H1 (cell line): Measurements from ENCODE around the gene IL1RAP. TPM values are rescaled to one million over a fixed set of nuclear protein-coding genes. Genes with fewer than 3 reads are reported as not detected.

Experiments used
- ATF2 ChIP-seq: IDR thresholded peaks from 2 replicates; pipeline ENCODE4 v1.6.1; 2012; ENCODE audit warnings: low read length, inconsistent platforms
- HDAC2 ChIP-seq, 2 experiments: fragments of 300-600 bp in 1 of 2; sonication (generic) in 1 of 2; IDR thresholded peaks; 2 replicates each; pipeline ENCODE4 v1.6.1; 2011 to 2012; ENCODE audit warnings: low read depth in 2 of 2, low read length in 2 of 2, mild to moderate bottlenecking in 2 of 2, moderate library complexity in 2 of 2, borderline replicate concordance in 1 of 2, inconsistent platforms in 1 of 2
- RBBP5 ChIP-seq: IDR thresholded peaks from 2 replicates; pipeline ENCODE4 v1.7.1; 2012; ENCODE audit warnings: low read depth, mild to moderate bottlenecking, inconsistent platforms, low read length, moderate library complexity, borderline replicate concordance
- SIRT6 ChIP-seq: IDR thresholded peaks from one replicate; pipeline ENCODE4 v1.7.1; 2012; ENCODE audit warnings: low read length, inconsistent platforms
- polyA plus RNA-seq, 7 experiments: library from polyadenylated mRNA; depleted of rRNA in 3 of 7; stranded (reverse) in 5 of 7; unstranded in 2 of 7; fragments of >200 nt in 5 of 7; fragments of 200-250 nt in 2 of 7; gene quantifications; 1 replicate in 5 of 7; 2 replicates in 1 of 7; 4 replicates in 1 of 7; pipeline versions ENCODE4 v1.2.1 to v1.2.3, GENCODE V29; 2011 to 2013; ENCODE audit warnings: missing spikeins in 2 of 7, mixed read lengths in 2 of 7
- total RNA-seq: library from RNA; stranded (reverse); fragmentation: NEBNext Ultra II Directional; extraction: Animal tissue kit (Norgen Biotek cat#: 25700); gene quantifications from 2 replicates; pipeline ENCODE4 v1.2.1, GENCODE V29; 2021

Gene IL1RAP
- total and polyA plus RNA-seq, 2 of the 8 experiments (the other 6 are each of a cell fraction or from before 2014, with no cell fraction given), result 2.4 to 3.9 TPM

GRCh38 chr3:190521998-190522397 is 8.1 kb downstream of the IL1RAP start (continued):
- no peak for TF ChIP-seq RBBP5
- no peak for TF ChIP-seq SIRT6
- no peak for TF ChIP-seq HDAC2 (IDR thresholded peaks at IDR 0.05; ENCODE audit: borderline replicate concordance in 1 of 2, low read depth in 2 of 2, low read length in 2 of 2)
- no peak for TF ChIP-seq ATF2
